ENCODE results near the gene ADAD2.

ADAD2 gene

GRCh38 chr16:84183572-84183875 lies 7.4 kb upstream of the ADAD2 start:
- Histone ChIP-seq H3K4me2 (ENCODE audit: insufficient read depth, low read length) (0 out of 2 replicates have a peak overlapping the region, but pooled peaks have one; percentile 79), H3K4me3 (ENCODE audit: low read depth in 1 of 2, low read length in 2 of 2) (no peak overlapping the region), H3K27ac (ENCODE audit: low read length) (no peak overlapping the region), H3K4me1 (ENCODE audit: insufficient read depth, low read length) (peaks cover 27% of the 10 kb centered on the region), H4K20me1 (ENCODE audit: insufficient read depth, low read length) (peaks cover 35% of the 10 kb centered on the region), H3K36me3 (ENCODE audit: insufficient read depth, low read length) (peaks cover 68% of the 10 kb centered on the region), H3K79me2 (ENCODE audit: insufficient read depth, low read length) (peaks cover 45% of the 10 kb centered on the region), H3K9ac (ENCODE audit: low read depth, low read length) (no peak overlapping the region), H2AFZ (ENCODE audit: low read depth, low read length) (no peak overlapping the region), H3K9me3 (ENCODE audit: insufficient read depth, low read length, severe bottlenecking) (no peaks in the 10 kb centered on the region), H3K27me3 (ENCODE audit: insufficient read depth, low read length, poor library complexity) (no peaks in the 10 kb centered on the region)
- TF ChIP-seq EZH2 (IDR thresholded peaks at IDR 0.05; ENCODE audit: borderline replicate concordance, low read depth, low read length, severe bottlenecking), result no peak
- no peak for TF ChIP-seq CTCF (IDR thresholded peaks at IDR 0.05; ENCODE audit: borderline replicate concordance, extremely low read depth, low read length, poor library complexity, severe bottlenecking)
- ATAC-seq (ENCODE audit: insufficient read depth, low read depth), result no peak
- no peak for DNase-seq

- Histone ChIP-seq H2AFZ (ENCODE audit: low read depth, low read length) (no peak overlapping the region), H3K4me3 (ENCODE audit: low read depth in 1 of 2, low read length in 2 of 2) (no peak overlapping the region), H3K36me3 (ENCODE audit: insufficient read depth, low read length) (peaks cover 63% of the 10 kb centered on the region), H3K4me1 (ENCODE audit: insufficient read depth, low read length) (peaks cover 27% of the 10 kb centered on the region), H3K79me2 (ENCODE audit: insufficient read depth, low read length) (peaks cover 45% of the 10 kb centered on the region), H3K9me3 (ENCODE audit: insufficient read depth, low read length, severe bottlenecking) (no peaks in the 10 kb centered on the region), H3K27me3 (ENCODE audit: insufficient read depth, low read length, poor library complexity) (no peaks in the 10 kb centered on the region), H3K9ac (ENCODE audit: low read depth, low read length) (peak overlapping the region; percentile 91; the same call in 1 of the 2 replicates), H3K27ac (ENCODE audit: low read length) (no peak overlapping the region), H4K20me1 (ENCODE audit: insufficient read depth, low read length) (peaks cover 35% of the 10 kb centered on the region), H3K4me2 (ENCODE audit: insufficient read depth, low read length) (peak overlapping the region; percentile 79; the same call in 1 of the 2 replicates)
- DNase-seq (no peak), ATAC-seq (ENCODE audit: insufficient read depth, low read depth) (no peak)
- TF ChIP-seq EZH2 (IDR thresholded peaks at IDR 0.05; ENCODE audit: borderline replicate concordance, low read depth, low read length, severe bottlenecking), result no peak
- TF ChIP-seq CTCF (IDR thresholded peaks at IDR 0.05; ENCODE audit: borderline replicate concordance, extremely low read depth, low read length, poor library complexity, severe bottlenecking), result no peak
Observed at GRCh38 chr16:84183911-84184591, 6.9 kb upstream of the ADAD2 start.

DNA sequence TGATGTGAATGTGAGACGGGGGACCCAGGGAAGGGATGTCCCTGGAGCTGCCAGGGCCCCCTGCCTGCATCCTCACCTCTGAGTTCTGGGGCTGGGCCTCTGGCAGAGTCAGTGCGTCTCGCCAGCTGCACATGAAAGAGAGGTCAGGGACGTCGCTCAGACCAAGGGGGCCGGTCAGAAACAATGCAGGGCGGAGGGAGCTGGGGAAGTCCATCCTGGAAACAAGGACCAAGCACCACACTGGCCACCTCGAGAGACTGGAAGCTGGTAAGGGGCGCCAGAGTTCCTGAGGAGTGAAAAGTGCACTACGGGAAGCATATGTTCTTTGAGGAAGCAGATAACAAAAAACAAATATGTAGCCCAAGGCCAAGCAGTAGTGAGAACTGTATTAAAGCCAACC lies 6.2 kb upstream of the ADAD2 start:
- DNase-seq, result no peak
- H3K9me3 ChIP-seq (ENCODE audit: insufficient read depth, low read length, severe bottlenecking), result no peaks in the 10 kb centered on the region
- H3K9ac ChIP-seq (ENCODE audit: low read depth, low read length), result peak overlapping the region; percentile 91
- H3K4me1 ChIP-seq (ENCODE audit: insufficient read depth, low read length), result peaks cover 27% of the 10 kb centered on the region
- H3K27me3 ChIP-seq (ENCODE audit: insufficient read depth, low read length, poor library complexity), result no peaks in the 10 kb centered on the region
- TF ChIP-seq CTCF (IDR thresholded peaks at IDR 0.05; ENCODE audit: borderline replicate concordance, extremely low read depth, low read length, poor library complexity, severe bottlenecking), result no peak
- TF ChIP-seq EZH2 (IDR thresholded peaks at IDR 0.05; ENCODE audit: borderline replicate concordance, low read depth, low read length, severe bottlenecking), result no peak
- peak overlapping the region; percentile 3; the same call in 1 of the 2 replicates for H3K27ac ChIP-seq (ENCODE audit: low read length)
- H2AFZ ChIP-seq (ENCODE audit: low read depth, low read length), result no peak overlapping the region
- H3K4me3 ChIP-seq (ENCODE audit: low read depth in 1 of 2, low read length in 2 of 2), result no peak overlapping the region; a peak in 1 of 4 replicates
- H3K79me2 ChIP-seq (ENCODE audit: insufficient read depth, low read length), result peaks cover 45% of the 10 kb centered on the region
- H3K4me2 ChIP-seq (ENCODE audit: insufficient read depth, low read length), result peak overlapping the region; percentile 79
- ATAC-seq (ENCODE audit: insufficient read depth, low read depth), result no peak
- peaks cover 55% of the 10 kb centered on the region for H3K36me3 ChIP-seq (ENCODE audit: insufficient read depth, low read length)
- peaks cover 35% of the 10 kb centered on the region for H4K20me1 ChIP-seq (ENCODE audit: insufficient read depth, low read length)

Data from DND-41 (cell line).